OCI-M2 (cell line): ENCODE measurements around the gene CDKAL1.
"Not testable (repeated sequence)": the region's sequence is repeated elsewhere in the genome, so short reads cannot be mapped to it uniquely, and the experiment has no call there.

Source experiments
- DNase-seq: peaks from one replicate; lab custom pipeline; 2025; ENCODE audit not compliant: unreplicated experiment; lab: John Stamatoyannopoulos, UW

The CDKAL1 gene

GRCh38 chr6:20706238-20706938, 172.1 kb downstream of the CDKAL1 start:
- DNase-seq, result no peak

GRCh38 chr6:20706939-20707485, 172.8 kb downstream of the CDKAL1 start:
- no peak for DNase-seq

- DNase-seq, result no peak
Measured at GRCh38 chr6:20707870-20708269, 173.6 kb downstream of the CDKAL1 start.

DNA sequence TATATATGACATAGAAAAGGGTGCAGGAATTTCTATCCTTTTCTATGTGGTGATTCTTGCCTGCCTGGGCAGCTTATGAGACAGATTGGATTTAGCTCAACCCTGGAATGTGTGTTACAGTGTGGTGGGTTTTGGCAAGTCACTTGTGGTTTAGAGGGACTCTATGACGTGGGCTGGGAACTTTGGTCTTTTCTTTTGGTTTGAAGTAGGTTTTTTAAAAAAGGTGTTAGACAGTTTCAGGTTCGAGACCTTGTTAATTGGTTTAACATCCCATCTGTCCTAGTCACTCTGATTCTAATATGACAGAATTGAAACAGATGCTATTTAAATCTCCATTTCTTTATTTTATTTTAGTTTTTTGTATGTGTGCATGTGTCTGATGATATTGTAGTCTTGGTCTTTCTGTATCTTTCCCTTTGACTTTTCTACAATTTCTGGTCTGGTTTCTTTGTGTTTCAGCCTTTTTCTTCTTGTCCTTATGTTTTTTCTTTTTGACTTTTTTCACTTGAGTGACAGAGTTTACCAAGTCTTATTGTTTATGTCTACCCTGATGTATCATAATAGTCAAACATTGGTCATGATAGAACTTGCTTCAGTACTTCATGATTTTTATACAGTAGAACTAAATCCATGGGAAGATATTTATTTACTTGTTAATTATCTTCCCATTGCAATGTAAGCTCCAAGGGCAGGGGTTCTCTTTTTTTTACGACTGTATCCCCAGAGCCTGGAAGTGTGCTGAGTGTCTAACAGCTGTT, 174.3 kb downstream of the CDKAL1 start:
- DNase-seq, result no peak

GRCh38 chr6:20709451-20709850, 175.2 kb downstream of the CDKAL1 start:
- DNase-seq, result no peak

DNA sequence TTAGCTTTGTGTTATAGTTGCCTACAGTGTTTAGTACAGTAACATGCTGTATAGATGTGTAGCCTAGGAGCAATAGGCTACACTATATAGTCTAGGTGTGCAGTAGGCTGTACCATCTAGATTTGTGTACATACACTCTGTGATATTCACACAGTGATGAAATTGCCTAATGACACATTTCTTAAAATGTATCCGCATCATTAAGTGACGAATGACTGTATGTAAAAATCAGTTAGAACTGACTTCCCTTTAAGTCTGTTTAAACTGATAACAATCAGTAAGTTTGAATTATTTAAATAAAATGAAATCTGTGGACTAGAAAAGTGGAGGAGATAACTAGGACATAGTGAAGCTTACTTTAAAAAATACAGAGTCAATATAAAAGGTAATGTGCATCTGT, 176.1 kb downstream of the CDKAL1 start:
- no peak for DNase-seq

GRCh38 chr6:20711518-20711917, 177.3 kb downstream of the CDKAL1 start:
- DNase-seq, result no peak

- DNase-seq, result no peak
Measured at GRCh38 chr6:20712011-20712410, 177.8 kb downstream of the CDKAL1 start.

- DNase-seq, result no peak
Measured at GRCh38 chr6:20715135-20715806, 181.0 kb downstream of the CDKAL1 start.

- no peak for DNase-seq
Measured at GRCh38 chr6:20716865-20717264, 182.6 kb downstream of the CDKAL1 start.

DNA sequence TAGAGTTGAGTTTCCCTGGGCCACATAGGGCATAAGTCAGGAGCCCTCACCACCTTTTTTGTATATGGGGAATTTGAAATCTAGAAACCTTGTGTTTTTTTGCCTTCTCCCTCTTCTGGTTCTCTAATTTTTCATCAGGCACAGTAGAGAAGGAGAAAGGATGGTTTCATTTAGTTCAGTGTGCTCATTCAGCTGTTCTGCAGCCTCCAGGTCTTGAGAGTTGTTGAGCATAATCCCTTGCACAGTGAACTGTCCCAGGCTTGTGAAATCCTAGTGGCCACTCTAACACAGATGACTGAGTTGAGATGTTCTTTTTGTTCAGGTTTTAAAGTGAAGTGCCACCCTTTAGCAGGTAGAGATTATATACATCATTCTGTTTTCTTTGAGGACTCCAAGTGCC, 183.5 kb downstream of the CDKAL1 start:
- DNase-seq, result no peak

- DNase-seq, result no peak
Measured at GRCh38 chr6:20718705-20719653, 184.7 kb downstream of the CDKAL1 start.

DNA sequence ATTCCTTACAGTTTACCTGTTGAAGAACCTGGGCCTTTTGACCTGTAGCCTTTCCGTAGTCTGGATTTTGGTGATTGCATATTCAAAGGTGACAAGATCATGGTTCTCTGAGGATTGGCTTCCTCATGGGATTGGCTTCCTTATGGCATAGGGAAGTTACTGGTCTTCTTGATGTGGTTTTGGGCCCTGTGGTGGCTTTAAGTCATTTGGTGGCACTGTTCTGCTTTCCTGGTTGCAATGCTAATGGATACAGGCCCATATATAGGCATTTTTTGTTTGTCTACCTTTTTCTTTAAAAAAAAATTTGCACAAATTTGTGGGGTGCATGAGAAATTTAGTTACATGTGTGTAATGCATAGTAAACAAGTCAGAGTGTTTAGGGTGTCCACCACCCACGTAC, 185.7 kb downstream of the CDKAL1 start:
- DNase-seq, result no peak

GRCh38 chr6:20721121-20721520, 186.9 kb downstream of the CDKAL1 start:
- DNase-seq, result not testable (repeated sequence)

- DNase-seq, result no peak
Measured at GRCh38 chr6:20722455-20722854, 188.2 kb downstream of the CDKAL1 start.

DNA sequence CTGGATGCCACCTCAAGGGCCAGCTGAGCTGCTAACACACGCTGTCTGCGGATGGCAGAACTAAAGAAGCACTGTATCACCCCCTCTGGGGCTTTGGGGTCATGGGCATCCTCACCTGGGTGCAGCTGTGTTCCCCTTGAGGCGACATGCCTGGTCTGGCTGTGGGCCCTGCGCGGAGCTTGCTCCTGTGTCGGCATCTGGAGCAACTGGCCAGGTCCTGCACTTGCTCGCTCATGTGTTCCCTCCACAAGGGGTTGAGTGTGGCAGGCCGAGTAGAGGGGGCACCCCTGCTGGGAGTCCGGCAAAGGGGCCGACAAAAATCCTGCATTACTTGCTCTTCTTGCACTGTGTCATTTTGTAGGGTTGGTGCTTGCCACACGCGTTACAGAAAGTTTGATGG, 189.0 kb downstream of the CDKAL1 start:
- DNase-seq, result no peak

DNA sequence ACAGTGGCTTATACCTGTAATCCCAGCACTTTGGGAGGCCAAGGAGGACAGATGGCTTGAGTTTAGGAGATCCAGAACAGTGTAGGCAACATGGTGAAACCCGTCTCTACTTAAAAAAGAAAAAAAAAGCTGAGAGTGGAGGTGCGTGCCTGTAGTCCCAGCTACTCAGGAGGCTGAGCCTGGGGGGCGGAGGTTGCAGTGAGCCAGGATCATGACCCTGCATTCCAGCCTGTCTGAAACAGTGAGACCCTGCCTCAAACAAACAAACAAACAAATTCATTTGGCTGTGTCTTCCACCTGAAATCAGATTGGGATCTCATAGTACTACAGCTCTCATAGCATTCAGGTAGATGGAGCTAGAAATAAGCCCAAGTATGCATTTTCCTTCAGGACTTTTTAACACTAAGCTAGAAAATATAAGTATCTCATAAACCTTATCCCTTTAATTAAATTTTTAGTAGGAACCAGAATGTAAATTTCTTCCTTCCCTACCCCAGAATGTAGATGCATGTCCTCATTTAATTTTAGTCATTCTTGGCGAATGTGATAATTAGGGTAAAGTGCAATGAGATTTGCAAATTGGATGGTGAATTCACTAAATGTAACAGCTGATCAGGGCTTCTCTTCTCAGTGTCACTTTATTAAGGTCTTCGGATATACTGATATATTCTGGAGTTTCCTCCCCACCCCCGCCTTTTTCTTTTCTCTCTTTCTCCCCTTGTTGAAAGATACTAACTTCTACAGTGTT, 190.4 kb downstream of the CDKAL1 start:
- DNase-seq, result no peak

DNA sequence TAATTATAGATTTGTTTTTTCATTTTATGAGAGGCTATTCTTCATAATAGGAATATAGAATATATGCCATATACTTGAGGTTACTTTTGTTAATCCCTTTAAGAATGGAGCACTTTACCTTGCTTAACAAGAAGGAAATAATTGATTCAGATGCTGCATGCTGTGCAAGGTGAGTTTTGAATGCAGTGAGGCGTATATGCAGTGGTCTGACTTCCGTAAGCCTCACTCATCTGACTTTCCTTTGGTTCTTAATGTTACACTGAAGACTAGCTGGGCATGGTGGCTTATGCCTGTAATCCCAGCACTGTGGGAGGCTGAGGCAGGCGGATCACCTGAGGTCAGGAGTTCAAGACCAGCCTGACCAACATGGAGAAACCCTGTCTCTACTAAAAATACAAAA, 191.0 kb downstream of the CDKAL1 start:
- DNase-seq, result not testable (repeated sequence)

DNA sequence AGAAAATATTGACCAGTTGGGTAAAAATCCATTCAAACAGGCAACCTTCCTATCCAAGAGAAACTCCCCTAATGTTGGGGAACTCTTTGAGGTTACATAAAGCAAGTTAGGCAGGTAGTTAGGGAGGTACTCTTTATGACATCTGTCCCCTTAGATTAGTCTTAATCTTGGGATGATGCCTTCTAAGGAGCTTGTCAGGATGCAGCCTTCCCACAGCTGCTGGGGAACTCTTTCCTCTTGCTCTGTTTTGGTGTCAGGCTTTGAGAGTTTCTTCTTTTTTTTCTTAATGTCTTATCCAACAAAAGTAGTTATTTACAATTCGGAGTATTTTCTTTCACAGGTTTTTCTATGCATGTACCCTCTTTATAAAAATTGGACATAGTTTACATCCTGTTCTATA, 194.8 kb downstream of the CDKAL1 start:
- no peak for DNase-seq

DNA sequence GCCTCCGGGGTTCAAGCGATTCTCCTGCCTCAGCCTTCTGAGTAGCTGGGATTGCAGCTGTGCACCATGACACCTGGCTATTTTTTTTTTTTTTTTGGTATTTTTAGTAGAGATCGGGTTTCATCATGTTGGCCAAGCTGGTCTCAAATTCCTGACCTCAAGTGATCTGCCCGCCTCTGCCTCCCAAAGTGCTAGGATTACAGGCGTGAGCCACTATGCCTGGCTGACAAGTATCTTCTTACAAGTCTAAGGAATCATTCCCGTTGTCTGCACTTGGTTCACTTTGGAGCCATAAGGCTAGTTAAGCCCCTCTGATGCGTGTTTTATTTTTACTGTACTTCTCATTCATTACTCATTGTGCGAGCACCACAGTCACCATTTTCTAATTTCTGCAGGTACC, 198.1 kb downstream of the CDKAL1 start:
- DNase-seq, result not testable (repeated sequence)
